Germinal center (tissue), 1 donor: ENCODE data around the gene BSPH1.
"Not testable (repeated sequence)": the region's sequence is repeated elsewhere in the genome, so short reads cannot be mapped to it uniquely, and the experiment has no call there.

Experiments
- DNase-seq: peaks from one replicate; pipeline ENCODE4 v3.0.0; 2012; ENCODE audit warnings: mixed read lengths, low spot score

Gene BSPH1

DNA sequence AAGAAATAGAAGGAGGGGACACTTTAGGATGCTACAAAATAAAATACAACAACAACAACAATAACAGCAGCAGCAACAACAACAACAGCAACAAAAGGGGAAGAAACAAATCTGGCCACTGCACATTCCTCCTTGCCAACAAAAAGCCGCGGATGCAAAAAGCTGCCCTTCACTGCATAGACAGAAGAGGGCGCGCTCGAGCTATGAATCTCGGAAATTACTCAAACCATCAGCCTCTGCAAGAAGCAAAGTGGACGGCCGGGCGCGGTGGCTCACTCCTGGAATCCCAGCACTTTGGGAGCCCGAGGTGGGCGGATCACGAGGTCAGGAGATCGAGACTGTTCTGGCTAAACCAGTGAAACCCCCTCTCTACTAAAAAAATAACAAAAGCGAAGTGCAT lies 71.9 kb downstream of the BSPH1 start:
- not testable (repeated sequence) for DNase-seq
